Left lung (tissue), 10 donors: ENCODE results near the gene PRR5. TPM values are rescaled to one million over a fixed set of nuclear protein-coding genes. Genes with fewer than 3 reads are reported as not detected.

ENCODE experiments used
- ATAC-seq: fragments of 200-7000 bp; cut with Tn5 transposase; one replicate; pipeline ENCODE4 v1.9.1; 2020; ENCODE audit warnings: moderate library complexity
- DNase-seq, 4 donors: peaks; one replicate each; pipeline ENCODE4 v3.0.0-alpha.2; 2013 to 2020
- H3K27ac ChIP-seq, 2 donors: fragments of 200-600 bp; sonication (generic) in 1 of 2; one replicate each; pipeline versions ENCODE4 v1.5.0 to v1.8.0; 2020 to 2021
- H3K27me3 ChIP-seq, 2 donors: fragments of 200-600 bp; sonication (generic) in 1 of 2; one replicate each; pipeline versions ENCODE4 v1.5.0 to v1.8.0; 2020 to 2021
- H3K36me3 ChIP-seq, 2 donors: fragments of 200-600 bp; sonication (generic) in 1 of 2; one replicate each; pipeline versions ENCODE4 v1.5.0 to v1.8.0; 2020 to 2021
- H3K4me1 ChIP-seq, 2 donors: fragments of 200-600 bp; one replicate each; pipeline ENCODE4 v1.8.0; 2021
- H3K4me3 ChIP-seq, 2 donors: fragments of 200-600 bp; sonication (generic) in 1 of 2; one replicate each; pipeline versions ENCODE4 v1.5.0 to v1.8.0; 2020 to 2021; ENCODE audit warnings: mild to moderate bottlenecking in 1 of 2
- H3K9me3 ChIP-seq, 2 donors: fragments of 200-600 bp; sonication (generic) in 1 of 2; one replicate each; pipeline versions ENCODE4 v1.5.0 to v1.8.0; 2020 to 2021
- CTCF ChIP-seq, 2 donors: fragments of 200-600 bp; sonication (generic) in 1 of 2; IDR thresholded peaks; one replicate each; pipeline versions ENCODE4 v1.5.0 to v1.8.0; 2021; ENCODE audit warnings: antibody characterized with exemption in 2 of 2
- intact Hi-C, 2 donors: fragments of 100-400 bp; cut with DNase I; formaldehyde crosslinking; loops; one replicate each; pipeline versions ENCODE4 v1.11.2 to v1.14.2; 2022
- polyA plus RNA-seq, 6 donors: library from polyadenylated mRNA; unstranded; fragments of 120-200 nt; gene quantifications; one replicate each; pipeline ENCODE4 v1.2.1, GENCODE V29; 2013; ENCODE audit not compliant: insufficient read length in 6 of 6
- total RNA-seq, 2 donors: library from RNA; stranded (reverse); fragmentation: NEBNext Ultra II Directional; extraction: Animal tissue kit (Norgen Biotek cat#: 25700); gene quantifications; one replicate each; pipeline ENCODE4 v1.2.1, GENCODE V29; 2021
- donor health status: DM: no; HTN: yes; CAD: no.
- donor health status: DM: no; HTN: no; CAD: no.

Gene PRR5
- total and polyA plus RNA-seq, 8 donors: 7.1 to 24.6 (median 20.0) TPM

DNA sequence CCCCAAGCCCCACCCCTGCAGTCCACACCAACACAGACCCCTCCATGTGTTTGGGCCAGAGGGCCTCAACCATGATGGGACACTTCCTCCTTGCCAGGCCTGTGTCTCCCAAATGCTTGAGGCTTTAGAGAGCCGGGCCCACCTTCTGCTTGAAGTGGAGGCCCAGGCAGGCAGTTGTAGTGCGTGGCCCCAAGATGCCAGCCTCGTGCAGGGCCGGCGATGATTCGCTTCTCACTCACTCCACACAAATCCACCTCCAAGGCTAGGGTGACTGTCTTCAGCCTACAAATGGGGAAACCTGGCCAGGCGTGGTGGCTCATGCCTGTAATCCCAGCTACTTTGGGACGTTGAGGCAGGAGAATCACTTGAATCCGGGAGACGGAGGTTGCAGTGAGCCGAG lies 5.7 kb downstream of the PRR5 start:
- DNase-seq: no peak
- Histone ChIP-seq H3K36me3 (no peaks in the 10 kb centered on the region), H3K4me3 (no peak overlapping the region), H3K27me3 (peaks cover 0 to 20% of the 10 kb centered on the region in 2 donors), H3K4me1 (peaks cover 5 to 10% of the 10 kb centered on the region in 2 donors), H3K9me3 (no peaks in the 10 kb centered on the region), H3K27ac (no peak overlapping the region)
- TF ChIP-seq CTCF (IDR thresholded peaks at IDR 0.05): no peak
- intact Hi-C loops: no loop called here
- no peak for ATAC-seq

DNA sequence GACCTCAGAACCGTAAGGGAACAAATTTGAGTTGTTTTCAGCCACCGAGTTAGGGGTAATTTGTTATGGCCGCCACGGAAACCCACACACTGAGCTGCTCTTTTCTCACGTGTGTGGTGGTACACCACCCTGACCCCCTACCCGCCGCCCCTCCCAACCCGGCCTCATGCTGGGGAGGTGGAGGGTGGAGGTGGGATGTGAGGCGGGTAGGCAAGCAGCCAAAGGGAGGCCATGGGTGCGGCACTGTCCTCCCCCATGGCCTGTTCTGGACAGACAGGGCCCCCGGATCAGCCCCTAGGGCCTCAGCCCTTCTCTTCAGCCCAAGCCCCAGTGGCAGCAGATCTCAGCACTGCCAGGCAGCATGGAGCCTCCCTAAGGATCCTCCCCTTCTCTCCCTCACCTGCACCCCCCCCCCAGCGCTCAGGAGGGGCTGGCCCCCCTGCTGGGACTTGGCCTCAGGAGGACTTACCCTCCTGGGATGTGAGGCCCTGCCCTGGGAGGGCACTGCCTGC lies 7.9 kb downstream of the PRR5 start:
- Histone ChIP-seq H3K4me1 (no peaks in the 10 kb centered on the region), H3K36me3 (no peaks in the 10 kb centered on the region), H3K9me3 (no peaks in the 10 kb centered on the region), H3K27ac (no peak overlapping the region), H3K27me3 (no peaks in the 10 kb centered on the region), H3K4me3 (no peak overlapping the region)
- no peak for TF ChIP-seq CTCF (IDR thresholded peaks at IDR 0.05)
- ATAC-seq (no peak), DNase-seq (no peak)
- intact Hi-C loops: no loop called here

DNA sequence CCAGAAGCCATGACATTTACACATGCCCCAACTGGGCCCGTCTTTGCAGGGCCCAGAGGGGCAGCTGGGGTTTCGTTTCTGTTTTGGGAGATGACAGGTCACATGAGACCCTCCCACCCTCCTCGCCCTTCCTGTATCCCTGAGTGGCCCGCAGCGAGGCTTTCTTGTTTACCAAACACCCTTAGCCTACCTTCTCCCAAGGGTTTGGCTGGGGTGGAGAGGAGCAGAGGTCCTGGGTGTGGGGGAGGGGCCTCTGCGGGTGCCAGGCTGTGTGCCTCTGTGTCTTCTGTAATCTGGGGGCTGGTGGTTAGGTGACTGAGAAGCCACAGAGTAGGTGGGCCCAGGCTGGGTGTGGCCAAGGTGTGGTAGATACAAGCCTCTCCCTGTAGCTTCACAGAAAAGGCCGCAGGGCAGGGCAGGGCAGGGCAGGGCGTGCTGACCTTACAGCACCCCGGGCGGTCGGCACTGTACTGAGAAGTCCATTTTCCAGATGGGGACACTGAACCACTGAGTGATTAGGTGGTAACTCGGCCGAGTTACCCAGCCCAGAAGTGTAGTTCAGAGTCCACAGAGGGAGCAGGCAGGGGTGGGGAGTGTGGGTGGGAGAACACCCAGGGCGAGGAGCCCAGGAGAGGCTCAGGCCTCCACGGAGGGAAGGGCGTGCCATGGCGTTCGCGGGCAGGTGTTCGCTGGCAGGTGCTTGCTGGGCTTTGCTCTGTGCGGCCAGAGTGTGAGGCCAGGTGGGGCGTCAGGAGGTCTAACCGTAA lies 8.7 kb downstream of the PRR5 start:
- Histone ChIP-seq H3K36me3 (no peaks in the 10 kb centered on the region), H3K27me3 (no peaks in the 10 kb centered on the region), H3K4me3 (no peak overlapping the region), H3K9me3 (no peaks in the 10 kb centered on the region), H3K27ac (no peak overlapping the region), H3K4me1 (no peaks in the 10 kb centered on the region)
- DNase-seq (no peak), ATAC-seq (no peak)
- no peak for TF ChIP-seq CTCF (IDR thresholded peaks at IDR 0.05)
- intact Hi-C loops: no loop called here

GRCh38 chr22:44711241-44711560 lies 9.2 kb downstream of the PRR5 start:
- no peaks in the 10 kb centered on the region for H3K27me3 ChIP-seq
- no peak for TF ChIP-seq CTCF (IDR thresholded peaks at IDR 0.05)
- no peak overlapping the region for H3K27ac ChIP-seq
- no peak for ATAC-seq
- DNase-seq: no peak
- intact Hi-C loops: no loop called here
- H3K36me3 ChIP-seq: no peaks in the 10 kb centered on the region
- H3K4me1 ChIP-seq: no peaks in the 10 kb centered on the region
- no peak overlapping the region for H3K4me3 ChIP-seq
- H3K9me3 ChIP-seq: no peaks in the 10 kb centered on the region

DNA sequence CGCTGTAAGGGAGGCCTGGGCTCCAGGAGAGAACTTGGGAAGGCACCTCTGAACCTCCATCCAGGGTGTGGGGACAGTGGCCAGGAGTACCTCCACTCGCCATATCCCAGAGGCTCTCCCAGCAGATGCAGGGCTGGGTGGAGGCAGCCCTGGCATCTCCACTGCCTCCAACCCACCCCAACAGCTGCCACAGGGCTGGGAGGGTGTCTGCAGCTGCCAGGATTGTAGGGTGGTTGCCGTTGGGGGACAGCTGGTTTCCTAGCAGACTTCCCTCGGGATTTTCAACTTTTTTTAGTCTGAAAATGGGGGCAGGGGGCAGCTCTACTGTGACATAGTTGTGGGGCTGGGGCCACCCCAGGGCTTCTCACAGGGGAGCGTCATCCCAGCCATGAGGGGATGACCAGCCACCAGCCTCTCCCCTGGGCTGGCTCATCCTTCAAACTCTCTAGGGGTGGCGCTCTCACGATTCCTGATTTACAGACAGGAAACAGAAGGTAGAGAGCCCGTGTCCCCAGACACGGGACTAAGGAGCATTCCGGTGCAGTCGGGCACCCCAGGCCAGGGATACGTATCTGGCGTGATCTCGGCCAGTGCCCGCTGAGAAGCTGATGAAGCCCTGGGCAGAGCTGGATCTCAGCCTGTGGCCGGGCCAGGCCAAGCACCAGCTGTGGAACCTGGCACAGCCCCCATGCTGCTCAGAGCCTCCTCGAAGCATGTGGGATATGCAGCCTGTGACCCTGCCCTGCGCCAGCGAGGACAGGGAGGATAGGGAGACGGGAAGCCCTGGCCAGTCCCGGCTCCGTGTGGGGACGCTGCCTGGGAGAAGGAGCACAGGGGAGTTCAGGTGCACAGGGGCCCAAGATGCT lies 9.9 kb downstream of the PRR5 start:
- no peaks in the 10 kb centered on the region for H3K27me3 ChIP-seq
- H3K27ac ChIP-seq: no peak overlapping the region
- no peaks in the 10 kb centered on the region for H3K36me3 ChIP-seq
- H3K4me3 ChIP-seq: no peak overlapping the region
- H3K4me1 ChIP-seq: no peaks in the 10 kb centered on the region
- DNase-seq (no peak), ATAC-seq (no peak)
- intact Hi-C loops: no loop called here
- no peak for TF ChIP-seq CTCF (IDR thresholded peaks at IDR 0.05)
- H3K9me3 ChIP-seq: no peaks in the 10 kb centered on the region
